HL-60 (cell line): ENCODE results near the gene PITPNB.

Source experiments
- GABPA ChIP-seq: IDR thresholded peaks from 2 replicates; pipeline ENCODE4 v1.6.1; 2012; ENCODE audit warnings: low read depth
- POLR2AphosphoS5 ChIP-seq: IDR thresholded peaks from 2 replicates; pipeline ENCODE4 v1.6.1; 2012; ENCODE audit warnings: low read depth
- SPI1 ChIP-seq: IDR thresholded peaks from 2 replicates; pipeline ENCODE4 v1.6.1; 2012; ENCODE audit warnings: low read depth, mild to moderate bottlenecking, borderline replicate concordance
- TF ChIP-seq, protein P1 (sequence below): IDR thresholded peaks from one replicate; pipeline ENCODE4 v1.5.1; 2011; ENCODE audit warnings: low read length, control low read depth, inconsistent platforms; ENCODE audit not compliant: insufficient read depth
- TF ChIP-seq, protein P2 (sequence below): IDR thresholded peaks from 2 replicates; pipeline ENCODE4 v1.6.1; 2012; ENCODE audit warnings: low read depth; ENCODE audit not compliant: insufficient replicate concordance

DNA sequence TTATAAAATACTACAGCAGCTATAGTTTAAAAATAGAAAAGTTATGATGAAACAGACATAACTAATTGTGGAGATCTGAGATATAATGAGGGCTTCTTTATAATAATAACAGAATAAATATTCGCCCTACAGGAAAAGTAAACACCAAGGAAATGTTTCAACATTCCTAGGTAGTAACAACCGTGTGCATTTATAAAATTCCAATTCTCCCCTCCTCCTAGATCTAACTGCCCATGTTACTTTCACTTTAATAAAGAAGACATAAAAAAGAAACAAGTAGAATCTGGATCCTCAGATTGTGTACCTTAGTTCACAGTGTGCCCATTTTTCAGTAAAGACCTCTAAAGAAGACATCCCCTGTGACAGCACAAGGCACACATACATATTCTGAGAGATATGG is 59.7 kb downstream of the PITPNB start:
- TF ChIP-seq, protein P1, sequence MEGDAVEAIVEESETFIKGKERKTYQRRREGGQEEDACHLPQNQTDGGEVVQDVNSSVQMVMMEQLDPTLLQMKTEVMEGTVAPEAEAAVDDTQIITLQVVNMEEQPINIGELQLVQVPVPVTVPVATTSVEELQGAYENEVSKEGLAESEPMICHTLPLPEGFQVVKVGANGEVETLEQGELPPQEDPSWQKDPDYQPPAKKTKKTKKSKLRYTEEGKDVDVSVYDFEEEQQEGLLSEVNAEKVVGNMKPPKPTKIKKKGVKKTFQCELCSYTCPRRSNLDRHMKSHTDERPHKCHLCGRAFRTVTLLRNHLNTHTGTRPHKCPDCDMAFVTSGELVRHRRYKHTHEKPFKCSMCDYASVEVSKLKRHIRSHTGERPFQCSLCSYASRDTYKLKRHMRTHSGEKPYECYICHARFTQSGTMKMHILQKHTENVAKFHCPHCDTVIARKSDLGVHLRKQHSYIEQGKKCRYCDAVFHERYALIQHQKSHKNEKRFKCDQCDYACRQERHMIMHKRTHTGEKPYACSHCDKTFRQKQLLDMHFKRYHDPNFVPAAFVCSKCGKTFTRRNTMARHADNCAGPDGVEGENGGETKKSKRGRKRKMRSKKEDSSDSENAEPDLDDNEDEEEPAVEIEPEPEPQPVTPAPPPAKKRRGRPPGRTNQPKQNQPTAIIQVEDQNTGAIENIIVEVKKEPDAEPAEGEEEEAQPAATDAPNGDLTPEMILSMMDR: no peak
- TF ChIP-seq GABPA (no peak), POLR2AphosphoS5 (no peak), SPI1 (no peak)
- TF ChIP-seq, protein P2, sequence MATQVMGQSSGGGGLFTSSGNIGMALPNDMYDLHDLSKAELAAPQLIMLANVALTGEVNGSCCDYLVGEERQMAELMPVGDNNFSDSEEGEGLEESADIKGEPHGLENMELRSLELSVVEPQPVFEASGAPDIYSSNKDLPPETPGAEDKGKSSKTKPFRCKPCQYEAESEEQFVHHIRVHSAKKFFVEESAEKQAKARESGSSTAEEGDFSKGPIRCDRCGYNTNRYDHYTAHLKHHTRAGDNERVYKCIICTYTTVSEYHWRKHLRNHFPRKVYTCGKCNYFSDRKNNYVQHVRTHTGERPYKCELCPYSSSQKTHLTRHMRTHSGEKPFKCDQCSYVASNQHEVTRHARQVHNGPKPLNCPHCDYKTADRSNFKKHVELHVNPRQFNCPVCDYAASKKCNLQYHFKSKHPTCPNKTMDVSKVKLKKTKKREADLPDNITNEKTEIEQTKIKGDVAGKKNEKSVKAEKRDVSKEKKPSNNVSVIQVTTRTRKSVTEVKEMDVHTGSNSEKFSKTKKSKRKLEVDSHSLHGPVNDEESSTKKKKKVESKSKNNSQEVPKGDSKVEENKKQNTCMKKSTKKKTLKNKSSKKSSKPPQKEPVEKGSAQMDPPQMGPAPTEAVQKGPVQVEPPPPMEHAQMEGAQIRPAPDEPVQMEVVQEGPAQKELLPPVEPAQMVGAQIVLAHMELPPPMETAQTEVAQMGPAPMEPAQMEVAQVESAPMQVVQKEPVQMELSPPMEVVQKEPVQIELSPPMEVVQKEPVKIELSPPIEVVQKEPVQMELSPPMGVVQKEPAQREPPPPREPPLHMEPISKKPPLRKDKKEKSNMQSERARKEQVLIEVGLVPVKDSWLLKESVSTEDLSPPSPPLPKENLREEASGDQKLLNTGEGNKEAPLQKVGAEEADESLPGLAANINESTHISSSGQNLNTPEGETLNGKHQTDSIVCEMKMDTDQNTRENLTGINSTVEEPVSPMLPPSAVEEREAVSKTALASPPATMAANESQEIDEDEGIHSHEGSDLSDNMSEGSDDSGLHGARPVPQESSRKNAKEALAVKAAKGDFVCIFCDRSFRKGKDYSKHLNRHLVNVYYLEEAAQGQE: no peak
